Esophagus squamous epithelium (tissue), 4 donors: Measurements from ENCODE around the gene ANK2.

Experiments
- POLR2A ChIP-seq, 4 donors: fragments of 450-650 bp; IDR thresholded peaks; one replicate each; pipeline ENCODE4 v1.6.1; 2017; ENCODE audit warnings: antibody characterized with exemption in 4 of 4, mild to moderate bottlenecking in 4 of 4, moderate library complexity in 3 of 4
- TF ChIP-seq, protein P1 (sequence below), 6 experiments: fragments of 450-650 bp in 4 of 6; fragments of 200-600 bp in 2 of 6; sonication (generic) in 2 of 6; IDR thresholded peaks; one replicate each; pipeline ENCODE4 v1.5.1; 2016 to 2019; ENCODE audit warnings: antibody characterized with exemption in 6 of 6, mild to moderate bottlenecking in 4 of 6, moderate library complexity in 4 of 6

DNA sequence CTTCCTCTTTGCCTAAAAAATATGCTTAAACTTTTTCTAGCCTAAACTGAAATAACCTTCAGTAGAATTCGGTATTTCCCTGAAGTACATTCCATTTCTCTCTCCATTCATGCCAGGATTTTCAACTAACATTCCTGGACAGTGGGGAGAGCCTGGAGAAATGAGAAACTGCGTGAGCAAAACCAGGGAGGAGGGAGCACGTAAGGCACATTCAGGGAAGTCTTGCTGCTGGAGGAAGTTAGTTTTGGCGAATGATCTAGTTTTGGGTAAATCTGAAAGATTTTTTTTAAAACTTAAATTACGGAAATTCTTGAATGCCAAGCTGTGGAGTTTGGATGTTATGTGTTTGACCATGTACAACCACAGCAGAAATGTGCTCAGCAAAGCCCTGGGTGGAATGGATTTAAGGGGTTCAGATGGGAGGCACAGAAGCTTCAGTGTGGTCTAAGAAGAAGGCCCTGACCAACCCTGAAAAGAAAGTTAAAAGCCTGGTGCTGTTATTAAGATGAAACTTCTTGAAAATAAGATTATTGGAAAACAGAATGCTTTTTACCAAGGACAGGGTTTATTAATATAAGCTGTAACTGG is 347.8 kb downstream of the ANK2 start:
- TF ChIP-seq, protein P1, sequence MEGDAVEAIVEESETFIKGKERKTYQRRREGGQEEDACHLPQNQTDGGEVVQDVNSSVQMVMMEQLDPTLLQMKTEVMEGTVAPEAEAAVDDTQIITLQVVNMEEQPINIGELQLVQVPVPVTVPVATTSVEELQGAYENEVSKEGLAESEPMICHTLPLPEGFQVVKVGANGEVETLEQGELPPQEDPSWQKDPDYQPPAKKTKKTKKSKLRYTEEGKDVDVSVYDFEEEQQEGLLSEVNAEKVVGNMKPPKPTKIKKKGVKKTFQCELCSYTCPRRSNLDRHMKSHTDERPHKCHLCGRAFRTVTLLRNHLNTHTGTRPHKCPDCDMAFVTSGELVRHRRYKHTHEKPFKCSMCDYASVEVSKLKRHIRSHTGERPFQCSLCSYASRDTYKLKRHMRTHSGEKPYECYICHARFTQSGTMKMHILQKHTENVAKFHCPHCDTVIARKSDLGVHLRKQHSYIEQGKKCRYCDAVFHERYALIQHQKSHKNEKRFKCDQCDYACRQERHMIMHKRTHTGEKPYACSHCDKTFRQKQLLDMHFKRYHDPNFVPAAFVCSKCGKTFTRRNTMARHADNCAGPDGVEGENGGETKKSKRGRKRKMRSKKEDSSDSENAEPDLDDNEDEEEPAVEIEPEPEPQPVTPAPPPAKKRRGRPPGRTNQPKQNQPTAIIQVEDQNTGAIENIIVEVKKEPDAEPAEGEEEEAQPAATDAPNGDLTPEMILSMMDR (IDR thresholded peaks at IDR 0.05), result no peak
- no peak for TF ChIP-seq POLR2A (IDR thresholded peaks at IDR 0.05)
